H9 (cell line): Measurements from ENCODE around the gene LNP1. TPM values are rescaled to one million over a fixed set of nuclear protein-coding genes. Genes with fewer than 3 reads are reported as not detected.

Experiments used
- DNase-seq: peaks from one replicate; pipeline ENCODE4 v3.0.0-alpha.2; 2017
- H2AFZ ChIP-seq: one replicate; pipeline ENCODE4 v1.6.1; 2013; ENCODE audit warnings: mild to moderate bottlenecking, low read length, control low read depth, moderate library complexity
- H2AK5ac ChIP-seq: 2 replicates; pipeline ENCODE4 v1.6.1; 2013; ENCODE audit warnings: low read length, control low read depth, mixed read lengths; ENCODE audit not compliant: insufficient read length
- H2BK120ac ChIP-seq: one replicate; pipeline ENCODE4 v1.6.1; 2013; ENCODE audit warnings: low read depth, mild to moderate bottlenecking, low read length, control low read depth, inconsistent platforms; ENCODE audit not compliant: poor library complexity, severe bottlenecking
- H2BK12ac ChIP-seq: 2 replicates; pipeline ENCODE4 v1.6.1; 2013; ENCODE audit warnings: low read length, control low read depth, mixed read lengths, low read depth; ENCODE audit not compliant: insufficient read length
- H2BK15ac ChIP-seq: 2 replicates; pipeline ENCODE4 v1.6.1; 2013; ENCODE audit warnings: low read depth, low read length, control low read depth
- H2BK20ac ChIP-seq: one replicate; pipeline ENCODE4 v1.6.1; 2013; ENCODE audit warnings: low read depth, mild to moderate bottlenecking, low read length, control low read depth, inconsistent platforms; ENCODE audit not compliant: poor library complexity, severe bottlenecking
- H2BK5ac ChIP-seq: 2 replicates; pipeline ENCODE4 v1.6.1; 2013; ENCODE audit warnings: low read length, control low read depth, mixed read lengths; ENCODE audit not compliant: insufficient read length
- H3K14ac ChIP-seq: 2 replicates; pipeline ENCODE4 v1.6.1; 2013; ENCODE audit warnings: low read length, control low read depth; ENCODE audit not compliant: insufficient read depth
- H3K18ac ChIP-seq: 2 replicates; pipeline ENCODE4 v1.6.1; 2013; ENCODE audit warnings: low read depth, mild to moderate bottlenecking, mixed read lengths, low read length, control low read depth; ENCODE audit not compliant: insufficient read length
- H3K23ac ChIP-seq: 2 replicates; pipeline ENCODE4 v1.6.1; 2013; ENCODE audit warnings: low read length, control low read depth, mixed read lengths, low read depth; ENCODE audit not compliant: insufficient read length
- H3K23me2 ChIP-seq: 2 replicates; pipeline ENCODE4 v1.6.1; 2013; ENCODE audit warnings: low read depth, mild to moderate bottlenecking, mixed read lengths, low read length, control low read depth; ENCODE audit not compliant: insufficient read length, poor library complexity, severe bottlenecking
- H3K27ac ChIP-seq: 2 replicates; pipeline ENCODE4 v1.5.1; 2013; ENCODE audit warnings: low read length, control low read depth, mixed read lengths, low read depth; ENCODE audit not compliant: insufficient read length
- H3K27me3 ChIP-seq: 2 replicates; pipeline ENCODE4 v1.6.1; 2013; ENCODE audit warnings: low read length, control low read depth, inconsistent platforms; ENCODE audit not compliant: insufficient read depth
- H3K4ac ChIP-seq: 2 replicates; pipeline ENCODE4 v1.6.1; 2013; ENCODE audit warnings: low read depth, mild to moderate bottlenecking, control low read depth, inconsistent platforms, low read length, moderate library complexity
- H3K4me1 ChIP-seq: 2 replicates; pipeline ENCODE4 v1.6.1; 2013; ENCODE audit warnings: low read length, control low read depth, inconsistent platforms; ENCODE audit not compliant: insufficient read depth
- H3K4me2 ChIP-seq: 2 replicates; pipeline ENCODE4 v1.6.1; 2013; ENCODE audit warnings: low read length, control low read depth, mixed read lengths; ENCODE audit not compliant: insufficient read length, insufficient read depth
- H3K56ac ChIP-seq: 2 replicates; pipeline ENCODE4 v1.6.1; 2013; ENCODE audit warnings: low read depth, mild to moderate bottlenecking, mixed read lengths, low read length, control low read depth; ENCODE audit not compliant: insufficient read length
- H3K79me1 ChIP-seq: 2 replicates; pipeline ENCODE4 v1.6.1; 2013; ENCODE audit warnings: low read depth, mild to moderate bottlenecking, moderate library complexity, low read length, control low read depth, inconsistent platforms; ENCODE audit not compliant: insufficient read depth, poor library complexity, severe bottlenecking
- H3K79me2 ChIP-seq: 2 replicates; pipeline ENCODE4 v1.6.1; 2013; ENCODE audit warnings: low read length, control low read depth, inconsistent platforms; ENCODE audit not compliant: insufficient read depth
- H3K9ac ChIP-seq: 2 replicates; pipeline ENCODE4 v1.6.1; 2013; ENCODE audit warnings: low read length, control low read depth, mixed read lengths; ENCODE audit not compliant: insufficient read length; ENCODE audit errors: extremely low read depth
- H3K9me3 ChIP-seq: one replicate; pipeline ENCODE4 v1.6.1; 2013; ENCODE audit warnings: low read depth, low read length, inconsistent platforms; ENCODE audit not compliant: control insufficient read depth
- H3T11ph ChIP-seq: one replicate; pipeline ENCODE4 v1.6.1; 2013; ENCODE audit warnings: mild to moderate bottlenecking, low read length, control low read depth, inconsistent platforms
- H4K20me1 ChIP-seq: one replicate; pipeline ENCODE4 v1.6.1; 2013; ENCODE audit not compliant: control insufficient read depth, insufficient read length, insufficient read depth
- H4K5ac ChIP-seq: 2 replicates; pipeline ENCODE4 v1.6.1; 2013; ENCODE audit warnings: low read depth, mild to moderate bottlenecking, mixed read lengths, low read length, control low read depth; ENCODE audit not compliant: insufficient read length
- H4K8ac ChIP-seq: replicated peaks from 2 replicates; pipeline ENCODE4 v1.6.1; 2013; ENCODE audit warnings: low read length, control low read depth, mixed read lengths, low read depth; ENCODE audit not compliant: insufficient read length
- H4K91ac ChIP-seq: 2 replicates; pipeline ENCODE4 v1.6.1; 2013; ENCODE audit warnings: low read depth, mild to moderate bottlenecking, moderate library complexity, mixed read lengths, low read length, control low read depth; ENCODE audit not compliant: insufficient read length
- H3K27ac Mint-ChIP-seq, 3 experiments: 2 replicates in 2 of 3; 3 replicates in 1 of 3; pipeline ENCODE4 v1.8.0; 2020 to 2021; ENCODE audit warnings: mixed read lengths in 3 of 3, mild to moderate bottlenecking in 1 of 3, moderate library complexity in 1 of 3
- H3K27me3 Mint-ChIP-seq: 2 replicates; pipeline ENCODE4 v1.8.0; 2021; ENCODE audit warnings: low read depth, mild to moderate bottlenecking, moderate library complexity, mixed read lengths
- H3K36me3 Mint-ChIP-seq, 3 experiments: 2 replicates in 2 of 3; 3 replicates in 1 of 3; pipeline ENCODE4 v1.8.0; 2020 to 2021; ENCODE audit warnings: low read depth in 3 of 3, mixed read lengths in 3 of 3; ENCODE audit not compliant: insufficient read depth in 1 of 3
- H3K4me1 Mint-ChIP-seq, 2 experiments: 2 replicates each; pipeline ENCODE4 v1.8.0; 2020; ENCODE audit warnings: mixed read lengths in 2 of 2
- H3K4me3 Mint-ChIP-seq, 2 experiments: 2 replicates in 1 of 2; 3 replicates in 1 of 2; pipeline ENCODE4 v1.8.0; 2020 to 2021; ENCODE audit warnings: mild to moderate bottlenecking in 2 of 2, mixed read lengths in 2 of 2, moderate library complexity in 1 of 2
- H3K9me3 Mint-ChIP-seq, 2 experiments: 2 replicates in 1 of 2; 3 replicates in 1 of 2; pipeline ENCODE4 v1.8.0; 2020; ENCODE audit warnings: mild to moderate bottlenecking in 2 of 2, mixed read lengths in 2 of 2, moderate library complexity in 1 of 2
- WGBS: extraction: QIAGEN DNeasy Blood & Tissue Kit; methylation state at CpG from one replicate; pipeline ENCODE4 v1.1.7; 2013; ENCODE audit warnings: missing lambda C conversion rate, low lambda C conversion rate, mixed read lengths; ENCODE audit not compliant: insufficient read length; ENCODE audit errors: extremely low coverage; 5-methylcytosine and 5-hydroxymethylcytosine counted together
- total RNA-seq: library from RNA; stranded (reverse); gene quantifications from 2 replicates; pipeline ENCODE4 v1.2.1, GENCODE V29; 2021
- TF ChIP-seq, protein P1 (sequence below): fragments of 200-600 bp; sonication (generic); conservative IDR thresholded peaks from 3 replicates; pipeline ENCODE4 v1.8.0; 2021; ENCODE audit warnings: antibody characterized with exemption, mild to moderate bottlenecking

Gene LNP1
- total RNA-seq, 1 experiment from 2014 or later: 4.1 TPM

DNA sequence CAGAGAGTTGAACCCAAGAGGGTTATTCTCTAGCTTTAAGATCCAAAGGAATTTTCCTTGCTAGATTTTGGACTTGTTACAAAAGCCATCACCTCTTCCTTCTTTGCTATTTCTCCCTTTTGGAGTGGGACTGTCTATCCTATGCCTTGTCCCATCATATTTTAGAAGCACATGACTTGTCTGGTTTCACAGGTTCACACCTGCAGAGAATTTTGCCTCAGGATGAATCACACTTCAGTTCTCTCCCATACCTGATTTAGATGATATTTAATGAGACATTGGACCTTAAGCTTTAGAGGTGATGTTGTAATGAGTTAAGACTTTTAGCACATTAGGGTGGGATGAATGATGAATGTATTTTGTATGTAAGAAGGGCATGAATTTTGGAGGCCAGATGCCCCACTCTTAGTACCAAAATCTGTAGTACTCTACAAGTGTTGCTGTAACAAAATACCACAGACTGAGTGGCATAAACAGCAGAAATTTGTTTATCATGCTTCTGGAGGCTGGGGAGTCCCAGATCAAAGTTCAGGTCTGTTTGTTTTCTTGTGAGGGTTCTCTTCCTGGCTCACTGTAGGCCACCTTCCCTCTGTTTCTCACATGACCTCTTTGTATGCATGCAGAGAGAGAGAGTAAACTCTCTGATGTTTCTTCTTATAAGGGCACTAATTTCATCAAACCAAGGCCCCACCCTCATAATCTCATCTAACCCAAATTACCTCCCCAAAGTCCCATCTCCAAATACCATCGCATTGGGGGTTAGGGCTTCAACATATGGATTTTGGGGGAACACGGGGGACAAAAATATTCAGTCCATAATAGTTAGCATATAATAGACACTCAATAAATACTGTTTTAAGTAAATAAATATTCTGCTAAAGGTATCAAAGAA, 10.0 kb downstream of the LNP1 start:
- H3K9me3 Mint-ChIP-seq: peaks cover 2 to 6% of the 10 kb centered on the region in 2 experiments; a peak in 2 of 5 replicates
- Histone ChIP-seq H3K9ac (no peak overlapping the region), H2AK5ac (no peak overlapping the region), H3K79me1 (peaks cover 2% of the 10 kb centered on the region), H2AFZ (no peak overlapping the region), H3K79me2 (no peaks in the 10 kb centered on the region), H3K4me2 (no peak overlapping the region), H3K4ac (no peak overlapping the region), H3K14ac (no peak overlapping the region), H4K8ac (no peak overlapping the region), H3K23me2 (no peaks in the 10 kb centered on the region), H3T11ph (no peak overlapping the region), H3K56ac (no peak overlapping the region), H4K5ac (no peak overlapping the region), H3K9me3 (no peaks in the 10 kb centered on the region), H2BK12ac (no peak overlapping the region), H3K4me1 (peaks cover 5% of the 10 kb centered on the region; the same call in 1 of the 2 replicates), H2BK5ac (no peak overlapping the region), H4K20me1 (no peaks in the 10 kb centered on the region), H3K27ac (no peak overlapping the region), H2BK20ac (no peak overlapping the region), H3K27me3 (no peaks in the 10 kb centered on the region), H4K91ac (no peak overlapping the region), H3K23ac (no peak overlapping the region), H2BK15ac (no peak overlapping the region), H2BK120ac (no peak overlapping the region), H3K18ac (no peak overlapping the region)
- DNase-seq: no peak
- H3K27me3 Mint-ChIP-seq: no peaks in the 10 kb centered on the region
- no peak overlapping the region for H3K4me3 Mint-ChIP-seq
- no CpG with 5 or more reads among the region's 2 CpGs for WGBS
- peaks cover 13 to 56% (median 23%) of the 10 kb centered on the region in 3 experiments for H3K36me3 Mint-ChIP-seq
- TF ChIP-seq, protein P1, sequence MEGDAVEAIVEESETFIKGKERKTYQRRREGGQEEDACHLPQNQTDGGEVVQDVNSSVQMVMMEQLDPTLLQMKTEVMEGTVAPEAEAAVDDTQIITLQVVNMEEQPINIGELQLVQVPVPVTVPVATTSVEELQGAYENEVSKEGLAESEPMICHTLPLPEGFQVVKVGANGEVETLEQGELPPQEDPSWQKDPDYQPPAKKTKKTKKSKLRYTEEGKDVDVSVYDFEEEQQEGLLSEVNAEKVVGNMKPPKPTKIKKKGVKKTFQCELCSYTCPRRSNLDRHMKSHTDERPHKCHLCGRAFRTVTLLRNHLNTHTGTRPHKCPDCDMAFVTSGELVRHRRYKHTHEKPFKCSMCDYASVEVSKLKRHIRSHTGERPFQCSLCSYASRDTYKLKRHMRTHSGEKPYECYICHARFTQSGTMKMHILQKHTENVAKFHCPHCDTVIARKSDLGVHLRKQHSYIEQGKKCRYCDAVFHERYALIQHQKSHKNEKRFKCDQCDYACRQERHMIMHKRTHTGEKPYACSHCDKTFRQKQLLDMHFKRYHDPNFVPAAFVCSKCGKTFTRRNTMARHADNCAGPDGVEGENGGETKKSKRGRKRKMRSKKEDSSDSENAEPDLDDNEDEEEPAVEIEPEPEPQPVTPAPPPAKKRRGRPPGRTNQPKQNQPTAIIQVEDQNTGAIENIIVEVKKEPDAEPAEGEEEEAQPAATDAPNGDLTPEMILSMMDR: no peak
- peaks cover 43 to 51% of the 10 kb centered on the region in 2 experiments for H3K4me1 Mint-ChIP-seq
- no peak overlapping the region for H3K27ac Mint-ChIP-seq
